ENCODE results near the gene USP31. TPM values are rescaled to one million over a fixed set of nuclear protein-coding genes. Genes with fewer than 3 reads are reported as not detected.

Gene USP31
- total RNA-seq, 1 donor from 2014 or later: 13.4 TPM

DNA sequence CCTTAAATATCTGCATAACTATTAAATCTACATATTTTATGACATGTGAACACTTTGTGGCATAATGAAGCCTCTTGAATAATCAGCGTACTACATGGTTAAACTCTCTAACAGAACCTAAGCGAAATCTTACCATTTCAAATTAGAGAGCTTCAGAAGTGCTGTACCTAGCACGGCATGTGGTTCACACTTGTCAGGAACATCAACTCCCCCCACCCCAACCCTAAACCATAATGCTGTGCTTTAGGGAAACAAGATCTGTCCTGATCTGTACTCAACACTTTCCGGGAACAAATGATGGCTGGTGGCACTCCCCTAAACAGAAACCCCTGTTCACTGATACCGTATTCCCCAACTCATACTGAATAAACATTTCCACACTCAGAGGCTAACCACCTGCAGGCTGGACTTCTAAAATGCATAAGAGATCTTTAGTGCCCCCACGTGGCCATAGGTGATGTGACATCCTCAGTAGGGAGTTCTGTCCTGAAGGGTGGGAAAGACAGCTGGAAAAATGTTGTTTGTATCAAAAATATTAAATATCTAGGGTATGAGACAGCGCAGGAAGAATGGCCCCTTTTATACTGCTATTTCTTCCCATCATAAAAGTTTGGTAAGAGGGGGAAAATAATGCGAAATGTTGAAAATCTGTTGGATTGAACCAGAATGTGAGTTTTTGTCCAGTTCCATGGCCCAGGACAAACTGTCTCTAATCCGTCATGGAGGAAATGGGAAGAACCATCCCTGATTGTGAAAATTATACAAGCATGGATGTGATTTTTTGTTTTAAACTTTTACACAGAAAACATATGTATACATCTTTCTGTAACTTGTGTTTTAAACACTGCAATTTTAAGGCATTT, 88.6 kb downstream of the USP31 start:
- TF ChIP-seq CTCF (IDR thresholded peaks at IDR 0.05; ENCODE audit: insufficient read depth, low read length, severe bottlenecking): peak; percentile 71
- FAIRE-seq (no peak), DNase-seq (ENCODE audit: low read depth) (peak; percentile 69)
- Histone ChIP-seq H3K4me3 (ENCODE audit: low read depth, low read length) (no peak overlapping the region), H3K27me3 (ENCODE audit: control insufficient read depth, insufficient read depth, low read length) (no peaks in the 10 kb centered on the region), H3K36me3 (ENCODE audit: control insufficient read depth, insufficient read depth, low read length) (no peaks in the 10 kb centered on the region)

GRCh38 chr16:23059433-23059832, 89.8 kb downstream of the USP31 start:
- Histone ChIP-seq H3K36me3 (ENCODE audit: control insufficient read depth, insufficient read depth, low read length) (no peaks in the 10 kb centered on the region), H3K27me3 (ENCODE audit: control insufficient read depth, insufficient read depth, low read length) (no peaks in the 10 kb centered on the region), H3K4me3 (ENCODE audit: low read depth, low read length) (no peak overlapping the region)
- FAIRE-seq: peak; percentile 18
- no peak for DNase-seq (ENCODE audit: low read depth)
- TF ChIP-seq CTCF (IDR thresholded peaks at IDR 0.05; ENCODE audit: insufficient read depth, low read length, severe bottlenecking): no peak

DNA sequence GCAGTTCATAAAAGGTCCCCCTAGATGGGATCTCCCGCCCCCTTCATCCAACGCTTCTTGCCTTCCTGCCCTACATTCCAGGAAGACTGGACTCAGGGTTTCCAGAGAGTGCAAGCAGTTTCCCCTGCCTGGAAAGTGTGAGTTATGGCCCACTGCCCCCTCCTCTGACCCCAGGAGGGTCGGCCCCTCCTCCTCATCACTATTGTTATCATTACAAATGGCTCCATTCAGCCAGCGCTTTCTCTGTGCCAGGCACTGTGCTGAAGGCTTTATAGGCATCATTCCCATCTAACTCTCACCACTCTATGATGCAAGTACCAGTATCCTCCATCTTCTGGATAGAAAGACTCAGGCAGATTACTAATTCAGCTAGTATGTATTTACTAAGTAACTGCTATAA, 90.7 kb downstream of the USP31 start:
- H3K27me3 ChIP-seq (ENCODE audit: control insufficient read depth, insufficient read depth, low read length): no peaks in the 10 kb centered on the region
- no peak for TF ChIP-seq CTCF (IDR thresholded peaks at IDR 0.05; ENCODE audit: insufficient read depth, low read length, severe bottlenecking)
- DNase-seq (ENCODE audit: low read depth) (no peak), FAIRE-seq (no peak)
- no peaks in the 10 kb centered on the region for H3K36me3 ChIP-seq (ENCODE audit: control insufficient read depth, insufficient read depth, low read length)
- no peak overlapping the region for H3K4me3 ChIP-seq (ENCODE audit: low read depth, low read length)

- DNase-seq (ENCODE audit: low read depth) (no peak), FAIRE-seq (no peak)
- H3K4me3 ChIP-seq (ENCODE audit: low read depth, low read length): no peak overlapping the region
- TF ChIP-seq CTCF (IDR thresholded peaks at IDR 0.05; ENCODE audit: insufficient read depth, low read length, severe bottlenecking): no peak
- H3K36me3 ChIP-seq (ENCODE audit: control insufficient read depth, insufficient read depth, low read length): no peaks in the 10 kb centered on the region
- H3K27me3 ChIP-seq (ENCODE audit: control insufficient read depth, insufficient read depth, low read length): no peaks in the 10 kb centered on the region
Measured at GRCh38 chr16:23057013-23057596, 92.1 kb downstream of the USP31 start.

DNA sequence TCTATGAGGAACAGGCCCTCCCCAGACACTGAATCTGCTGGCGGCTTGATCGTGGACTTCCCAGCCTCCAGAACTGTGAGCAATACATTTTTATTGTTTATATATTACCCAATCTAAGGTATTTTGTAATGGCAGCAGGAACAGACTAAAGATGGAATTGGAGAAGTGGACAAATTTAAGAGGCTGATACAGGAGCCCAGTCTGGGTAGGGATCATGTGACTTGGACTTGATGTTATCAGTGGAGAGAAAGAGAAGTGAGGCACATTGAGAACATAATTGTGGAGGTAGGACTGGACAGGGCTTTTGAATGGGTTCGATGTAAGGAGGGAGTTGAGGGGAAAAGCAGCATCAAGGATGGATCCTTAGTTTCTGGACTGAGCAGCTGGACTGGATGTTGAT, 93.8 kb downstream of the USP31 start:
- no peaks in the 10 kb centered on the region for H3K36me3 ChIP-seq (ENCODE audit: control insufficient read depth, insufficient read depth, low read length)
- no peak for TF ChIP-seq CTCF (IDR thresholded peaks at IDR 0.05; ENCODE audit: insufficient read depth, low read length, severe bottlenecking)
- DNase-seq (ENCODE audit: low read depth) (no peak), FAIRE-seq (no peak)
- no peaks in the 10 kb centered on the region for H3K27me3 ChIP-seq (ENCODE audit: control insufficient read depth, insufficient read depth, low read length)
- H3K4me3 ChIP-seq (ENCODE audit: low read depth, low read length): no peak overlapping the region
